Loucy (cell line): ENCODE measurements around the gene TRAPPC6A.

ENCODE experiments used
- CTCF ChIP-seq: fragments of 200-600 bp; sonication (generic); conservative IDR thresholded peaks from 2 replicates; pipeline ENCODE4 v1.5.1; 2014; ENCODE audit warnings: mild to moderate bottlenecking, antibody characterized with exemption, low read length
- EZH2phosphoT487 ChIP-seq: fragments of 200-600 bp; IDR thresholded peaks from 2 replicates; pipeline ENCODE4 v1.6.1; 2018; ENCODE audit warnings: antibody characterized with exemption, mild to moderate bottlenecking, moderate library complexity, borderline replicate concordance

- TF ChIP-seq CTCF = no peak
- no peak for TF ChIP-seq EZH2phosphoT487
Observed at GRCh38 chr19:45223879-45224278, 45.8 kb upstream of the TRAPPC6A start.
